ES-I3 (cell line): ENCODE data around the gene RAB9B.

Source experiments
- H3K36me3 ChIP-seq: 2 replicates; pipeline ENCODE4 v1.6.1; 2013; ENCODE audit warnings: mild to moderate bottlenecking, low read length, control low read depth, moderate library complexity; ENCODE audit not compliant: insufficient read depth
- H3K4me1 ChIP-seq: 2 replicates; pipeline ENCODE4 v1.6.1; 2013; ENCODE audit warnings: mild to moderate bottlenecking, control low read depth, low read length; ENCODE audit not compliant: insufficient read depth
- H3K9ac ChIP-seq: 2 replicates; pipeline ENCODE4 v1.6.1; 2013; ENCODE audit warnings: low read depth, mild to moderate bottlenecking, low read length, moderate library complexity
- H3K9me3 ChIP-seq: 2 replicates; pipeline ENCODE4 v1.6.1; 2013; ENCODE audit warnings: mild to moderate bottlenecking, low read length, moderate library complexity; ENCODE audit not compliant: control insufficient read depth, insufficient read depth

The RAB9B gene

GRCh38 chrX:103831803-103832544, at the start of gene RAB9B:
Gene RAB9B (minus strand): TSS chrX:103832257. CDS start chrX:103825784, 6,473 bp downstream.
- H3K36me3 ChIP-seq: no peaks in the 10 kb centered on the region
- no peaks in the 10 kb centered on the region for H3K4me1 ChIP-seq
- H3K9ac ChIP-seq: peak within 1 kb of the TSS; percentile 67; the same call in 1 of the 2 replicates
- H3K9me3 ChIP-seq: no peaks in the 10 kb centered on the region

GRCh38 chrX:103879339-103879738, 47.3 kb upstream of the RAB9B start:
- Histone ChIP-seq H3K36me3 (no peaks in the 10 kb centered on the region), H3K4me1 (no peaks in the 10 kb centered on the region), H3K9ac (no peak overlapping the region), H3K9me3 (no peaks in the 10 kb centered on the region)

- H3K4me1 ChIP-seq: no peaks in the 10 kb centered on the region
- no peak overlapping the region for H3K9ac ChIP-seq
- no peaks in the 10 kb centered on the region for H3K36me3 ChIP-seq
- no peaks in the 10 kb centered on the region for H3K9me3 ChIP-seq
These were observed 46.5 kb upstream of the RAB9B start for GRCh38 chrX:103878466-103879122.

GRCh38 chrX:103877571-103877970, 45.5 kb upstream of the RAB9B start:
- H3K9me3 ChIP-seq: no peaks in the 10 kb centered on the region
- no peaks in the 10 kb centered on the region for H3K36me3 ChIP-seq
- H3K4me1 ChIP-seq: no peaks in the 10 kb centered on the region
- H3K9ac ChIP-seq: no peak overlapping the region

GRCh38 chrX:103864886-103865534, 33.0 kb upstream of the RAB9B start:
- Histone ChIP-seq H3K9me3 (no peaks in the 10 kb centered on the region), H3K4me1 (no peaks in the 10 kb centered on the region), H3K9ac (no peak overlapping the region), H3K36me3 (no peaks in the 10 kb centered on the region)

GRCh38 chrX:103864149-103864548, 32.1 kb upstream of the RAB9B start:
- Histone ChIP-seq H3K9me3 (no peaks in the 10 kb centered on the region), H3K36me3 (no peaks in the 10 kb centered on the region), H3K9ac (no peak overlapping the region), H3K4me1 (no peaks in the 10 kb centered on the region)

- Histone ChIP-seq H3K9ac (no peak overlapping the region), H3K9me3 (no peaks in the 10 kb centered on the region), H3K4me1 (no peaks in the 10 kb centered on the region), H3K36me3 (no peaks in the 10 kb centered on the region)
These were observed 29.1 kb upstream of the RAB9B start for GRCh38 chrX:103861200-103861599.

- no peaks in the 10 kb centered on the region for H3K9me3 ChIP-seq
- peaks cover 17% of the 10 kb centered on the region for H3K4me1 ChIP-seq
- no peak overlapping the region for H3K9ac ChIP-seq
- H3K36me3 ChIP-seq: no peaks in the 10 kb centered on the region
These were observed 17.5 kb upstream of the RAB9B start for GRCh38 chrX:103849558-103849957.

GRCh38 chrX:103847174-103847870, 15.3 kb upstream of the RAB9B start:
- Histone ChIP-seq H3K9me3 (no peaks in the 10 kb centered on the region), H3K36me3 (no peaks in the 10 kb centered on the region), H3K4me1 (peaks cover 17% of the 10 kb centered on the region), H3K9ac (no peak overlapping the region)

GRCh38 chrX:103846386-103846785, 14.3 kb upstream of the RAB9B start:
- Histone ChIP-seq H3K4me1 (peaks cover 17% of the 10 kb centered on the region), H3K9ac (no peak overlapping the region), H3K36me3 (no peaks in the 10 kb centered on the region), H3K9me3 (no peaks in the 10 kb centered on the region)

- H3K9me3 ChIP-seq: no peaks in the 10 kb centered on the region
- peaks cover 17% of the 10 kb centered on the region for H3K4me1 ChIP-seq
These were observed 13.2 kb upstream of the RAB9B start for GRCh38 chrX:103845165-103845653.

GRCh38 chrX:103839404-103839803, 7.3 kb upstream of the RAB9B start:
- Histone ChIP-seq H3K36me3 (no peaks in the 10 kb centered on the region), H3K9ac (no peak overlapping the region), H3K4me1 (no peaks in the 10 kb centered on the region), H3K9me3 (no peaks in the 10 kb centered on the region)

More at GRCh38 chrX:103845165-103845653, 13.2 kb upstream of the RAB9B start:
- no peaks in the 10 kb centered on the region for H3K36me3 ChIP-seq
- no peak overlapping the region for H3K9ac ChIP-seq

- Histone ChIP-seq H3K9ac (peak overlapping the region; percentile 67; the same call in 1 of the 2 replicates), H3K4me1 (no peaks in the 10 kb centered on the region), H3K36me3 (no peaks in the 10 kb centered on the region), H3K9me3 (no peaks in the 10 kb centered on the region)
These were observed 685 bp downstream of the RAB9B start for GRCh38 chrX:103831342-103831802.

GRCh38 chrX:103830848-103831247, 1.2 kb downstream of the RAB9B start:
- no peaks in the 10 kb centered on the region for H3K36me3 ChIP-seq
- H3K9ac ChIP-seq: no peak overlapping the region
- H3K9me3 ChIP-seq: no peaks in the 10 kb centered on the region
- H3K4me1 ChIP-seq: no peaks in the 10 kb centered on the region
